Stimulated activated CD4-positive, alpha-beta T cell treated with anti-CD3 and anti-CD28 coated beads, Interleukin-12 subunit alpha, Interleukin-12 subunit beta, amount 100 ng/mL, for 24 hours (primary cell): ENCODE results near the gene CCAR1.
"Not testable (repeated sequence)": the region's sequence is repeated elsewhere in the genome, so short reads cannot be mapped to it uniquely, and the experiment has no call there.

Experiments
- DNase-seq, 2 experiments: peaks; one replicate each; pipeline ENCODE4 v3.0.0-alpha.2; 2020; ENCODE audit warnings: low read depth in 2 of 2

CCAR1 gene

DNA sequence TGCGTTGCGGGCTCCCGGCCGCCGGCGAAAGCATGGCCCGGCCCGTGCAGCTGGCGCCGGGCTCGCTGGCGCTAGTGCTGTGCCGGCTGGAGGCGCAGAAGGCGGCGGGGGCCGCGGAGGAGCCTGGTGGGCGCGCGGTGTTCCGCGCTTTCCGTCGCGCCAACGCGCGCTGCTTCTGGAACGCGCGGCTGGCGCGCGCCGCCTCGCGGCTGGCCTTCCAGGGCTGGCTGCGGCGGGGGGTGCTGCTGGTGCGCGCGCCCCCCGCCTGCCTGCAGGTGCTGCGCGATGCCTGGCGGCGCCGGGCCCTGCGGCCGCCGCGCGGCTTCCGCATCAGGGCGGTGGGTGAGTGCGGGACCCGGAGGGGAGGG, 106.5 kb downstream of the CCAR1 start:
- DNase-seq: not testable (repeated sequence)

DNA sequence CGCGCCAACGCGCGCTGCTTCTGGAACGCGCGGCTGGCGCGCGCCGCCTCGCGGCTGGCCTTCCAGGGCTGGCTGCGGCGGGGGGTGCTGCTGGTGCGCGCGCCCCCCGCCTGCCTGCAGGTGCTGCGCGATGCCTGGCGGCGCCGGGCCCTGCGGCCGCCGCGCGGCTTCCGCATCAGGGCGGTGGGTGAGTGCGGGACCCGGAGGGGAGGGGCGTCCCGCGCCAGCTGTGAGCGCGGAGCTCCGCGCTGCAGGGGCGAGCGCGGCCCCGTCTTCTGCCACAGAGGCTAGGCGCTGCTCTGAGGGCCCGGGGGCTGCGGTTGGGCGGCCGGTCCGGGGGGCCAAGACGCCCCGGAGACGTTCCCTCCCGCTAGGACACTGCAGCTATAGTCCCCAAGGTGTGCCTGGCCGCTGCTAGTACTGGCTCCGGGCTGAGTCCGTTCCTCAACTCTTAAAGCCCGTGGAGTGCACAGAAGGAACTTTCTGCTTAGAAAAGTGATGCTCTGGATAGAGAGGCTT, 107.1 kb downstream of the CCAR1 start:
- DNase-seq: not testable (repeated sequence)

DNA sequence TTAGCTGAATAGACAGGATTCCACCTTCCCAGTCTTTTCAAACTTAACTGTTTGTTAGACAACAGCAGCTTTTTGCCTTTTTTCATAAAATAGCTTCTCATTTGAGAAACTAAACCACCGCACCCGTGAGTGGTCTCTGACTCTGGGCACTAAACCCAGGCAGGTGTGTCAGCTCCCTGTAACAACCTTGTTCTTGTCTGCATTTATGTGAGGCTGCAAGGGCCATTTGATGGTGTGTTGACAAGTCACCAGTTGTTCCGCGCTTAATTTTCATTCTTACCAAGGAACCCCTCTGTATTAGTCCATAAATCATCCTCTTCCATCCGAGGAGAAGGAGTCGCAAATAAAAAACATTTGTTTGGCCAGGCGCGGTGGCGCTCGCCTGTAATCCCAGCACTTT, 107.8 kb downstream of the CCAR1 start:
- no peak for DNase-seq

DNA sequence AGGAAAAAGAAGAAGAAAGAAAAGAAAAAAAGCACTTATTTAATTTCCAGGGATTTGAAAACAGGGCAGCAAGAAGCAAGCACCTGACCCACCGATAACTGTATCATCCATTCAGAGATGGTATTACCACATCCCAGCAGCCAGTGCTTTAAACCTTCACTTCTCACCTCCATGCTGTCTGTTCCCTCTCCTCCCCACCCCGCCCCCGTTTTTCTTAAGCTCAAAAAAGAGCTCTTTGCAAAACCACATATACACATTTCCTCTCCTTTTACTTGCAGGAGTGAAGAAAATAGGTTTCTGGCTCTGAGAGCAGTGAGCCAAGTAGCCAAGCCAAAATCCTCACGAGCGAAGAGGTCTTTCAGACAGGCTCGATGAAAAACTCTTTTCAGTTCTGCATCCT, 108.5 kb downstream of the CCAR1 start:
- DNase-seq: no peak

DNA sequence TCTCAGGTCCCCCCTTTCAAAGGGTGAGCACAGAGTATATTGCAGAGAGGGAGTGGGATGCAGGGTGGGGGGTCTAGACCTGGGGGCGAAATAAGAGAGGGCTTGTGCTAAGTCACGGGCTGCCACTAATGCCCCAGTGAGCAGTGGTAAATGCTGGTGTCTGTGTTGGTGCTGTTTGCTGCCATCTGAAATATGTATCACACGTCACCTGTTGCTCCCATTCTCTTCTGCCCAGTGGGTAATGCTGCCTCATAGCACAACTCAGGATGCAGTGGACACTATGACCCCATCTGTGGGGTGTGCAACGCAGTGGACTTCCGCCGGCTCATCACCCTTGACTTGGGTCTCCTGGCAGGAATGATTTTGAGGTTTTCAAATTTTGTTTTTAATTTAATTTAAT, 108.9 kb downstream of the CCAR1 start:
- DNase-seq: no peak

DNA sequence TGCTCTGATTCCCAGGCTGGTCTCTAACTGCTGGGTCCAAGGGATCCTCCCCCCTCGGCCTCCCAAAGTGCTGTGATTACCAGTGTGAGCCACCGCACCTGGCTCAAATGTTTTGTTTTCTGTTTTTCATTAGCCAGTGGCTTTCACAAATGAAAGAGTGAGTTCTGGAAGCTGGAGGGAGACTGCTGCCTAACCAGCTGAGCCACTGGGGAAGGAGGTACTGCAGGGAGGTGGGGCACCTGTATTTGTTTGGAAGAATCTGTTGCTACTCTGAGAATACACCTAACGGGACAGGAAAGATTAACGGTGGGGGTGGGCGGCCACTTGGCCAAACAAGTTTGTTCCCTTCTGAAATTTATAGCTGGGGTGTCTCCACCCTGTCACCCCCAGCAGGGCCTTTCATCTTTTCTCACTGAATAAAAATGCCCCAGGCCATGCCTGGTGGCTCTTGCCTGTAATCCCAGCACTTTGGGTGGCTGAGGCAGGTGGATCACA, 111.0 kb downstream of the CCAR1 start:
- no peak for DNase-seq

DNA sequence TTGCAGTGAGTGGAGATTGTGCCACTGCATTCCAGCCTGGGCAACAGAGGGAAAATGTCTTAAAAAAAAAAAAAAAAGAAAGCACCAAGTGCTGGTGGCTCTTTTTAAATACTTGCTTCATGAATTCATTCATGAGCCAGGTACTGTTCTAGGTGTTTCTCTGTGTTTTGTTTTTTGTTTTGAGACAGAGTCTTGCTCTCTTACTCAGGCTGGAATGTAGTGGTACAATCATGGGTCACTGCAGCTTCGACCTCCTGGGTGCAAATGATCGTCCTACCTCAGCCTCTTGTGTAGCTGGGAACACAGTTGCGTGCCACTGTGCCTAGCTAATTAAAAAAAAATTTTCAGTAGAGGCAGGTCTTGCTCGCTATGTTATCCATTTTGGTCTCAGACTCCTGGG, 111.6 kb downstream of the CCAR1 start:
- no peak for DNase-seq

DNA sequence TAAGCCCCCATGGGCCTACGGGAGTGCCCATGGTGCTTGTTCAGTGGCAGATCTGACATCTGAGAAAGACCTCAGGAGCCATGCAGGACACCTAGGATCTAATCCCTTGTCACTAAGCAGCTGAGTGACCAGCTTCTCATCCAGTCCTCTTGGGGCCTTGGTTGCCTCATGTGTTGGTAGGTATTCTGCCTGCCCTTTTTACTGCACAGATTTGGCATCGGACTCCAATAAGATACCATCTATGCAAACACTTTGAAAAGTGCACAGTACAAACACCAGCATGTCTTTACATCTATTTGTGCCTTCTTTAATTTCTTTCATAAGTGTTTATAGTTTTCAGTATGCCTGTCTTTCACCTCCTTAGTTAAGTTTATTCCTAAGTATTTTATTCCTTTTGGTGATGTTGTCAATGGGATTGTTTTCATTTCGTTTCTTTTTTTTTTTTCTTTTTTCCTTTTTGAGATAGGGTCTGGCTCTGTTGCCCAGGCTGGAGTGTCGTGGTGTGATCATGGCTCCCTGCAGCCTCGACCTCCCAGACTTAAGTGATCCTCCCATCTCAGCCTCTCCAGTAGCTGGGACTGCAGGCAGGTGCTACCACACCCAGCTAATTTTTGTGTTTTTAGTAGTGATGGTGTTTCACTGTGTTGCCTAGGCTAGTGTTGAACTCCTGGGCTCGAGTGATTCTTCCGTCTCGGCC, 116.7 kb downstream of the CCAR1 start:
- DNase-seq: no peak

DNA sequence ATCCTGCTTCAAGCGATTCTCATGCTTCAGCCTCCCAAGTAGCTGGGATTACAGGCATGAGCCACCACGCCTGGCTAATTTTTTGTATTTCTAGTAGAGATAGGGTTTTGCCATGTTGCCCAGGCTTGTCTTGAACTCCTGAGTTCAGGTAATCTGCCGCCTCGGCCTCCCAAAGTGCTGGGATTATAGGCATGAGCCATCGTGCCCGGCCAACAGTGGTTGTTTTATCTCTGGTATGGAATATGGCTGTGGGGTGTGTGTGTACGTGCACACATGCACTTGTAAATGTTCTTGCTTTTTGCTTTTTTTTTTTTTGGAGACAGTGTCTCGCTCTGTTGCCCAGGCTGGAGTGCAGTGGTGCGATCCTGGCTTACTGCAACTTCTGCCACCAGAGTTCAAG, 119.6 kb downstream of the CCAR1 start:
- DNase-seq: not testable (repeated sequence)
